GM12865 (cell line): ENCODE data around the gene NAT14.

Experiments used
- DNase-seq: peaks from one replicate; pipeline ENCODE4 v3.0.0; 2010; ENCODE audit warnings: low read depth
- H3K4me3 ChIP-seq: 2 replicates; pipeline ENCODE4 v1.5.1; 2011; ENCODE audit warnings: mild to moderate bottlenecking, low read depth, low read length, control low read depth
- TF ChIP-seq, protein P1 (sequence below): IDR thresholded peaks from 2 replicates; pipeline ENCODE4 v1.5.1; 2011; ENCODE audit warnings: low read length, control low read depth, low read depth, inconsistent platforms; ENCODE audit not compliant: insufficient read depth; ENCODE audit errors: missing control alignments

Gene NAT14

DNA sequence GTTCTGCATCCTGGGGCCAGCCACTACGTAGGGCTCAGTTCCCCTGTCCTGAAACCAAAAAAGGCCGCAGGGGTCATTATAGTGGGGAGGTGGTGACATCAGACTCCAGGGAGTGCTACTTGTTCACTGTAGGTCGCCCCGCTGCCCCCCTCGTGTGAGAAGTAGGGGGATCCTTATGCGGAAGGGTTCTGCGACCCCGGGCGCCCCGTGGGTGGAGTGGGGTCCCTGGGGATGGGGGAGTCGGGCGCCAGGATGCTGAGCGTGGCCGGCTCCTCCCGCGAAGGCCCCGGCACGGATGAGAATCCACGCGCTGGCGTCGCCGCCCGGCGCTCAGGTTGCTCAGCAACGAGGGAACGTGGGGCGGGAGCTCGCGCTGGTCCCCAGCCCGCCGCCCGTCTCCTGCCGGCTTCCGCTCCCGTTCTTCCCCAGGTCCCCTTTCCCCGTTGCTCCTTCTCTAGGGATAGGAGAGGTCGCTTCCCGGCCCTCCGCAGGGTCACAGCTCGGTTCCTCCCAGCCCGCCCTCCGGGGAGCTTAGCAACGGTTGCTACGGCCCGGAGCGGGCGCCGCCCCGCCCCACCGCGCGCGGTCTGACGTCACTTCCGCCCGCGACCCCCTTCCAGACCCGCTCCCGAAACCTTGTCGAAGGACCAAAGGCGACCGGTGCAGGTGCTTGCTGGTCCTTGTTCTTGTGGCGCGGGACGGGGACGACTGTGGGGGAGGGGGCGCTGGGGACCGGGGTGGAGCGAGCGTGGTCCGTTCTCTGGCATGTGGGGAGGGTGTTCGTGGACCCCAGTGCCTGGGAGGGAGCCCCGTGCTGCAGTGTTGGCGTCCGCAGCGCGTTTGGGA is at the start of gene NAT14:
Gene NAT14, plus strand, starts transcription at position 596 of the 846 bp plus-strand sequence. CDS start 521 bp downstream, outside the sequence.
- TF ChIP-seq, protein P1, sequence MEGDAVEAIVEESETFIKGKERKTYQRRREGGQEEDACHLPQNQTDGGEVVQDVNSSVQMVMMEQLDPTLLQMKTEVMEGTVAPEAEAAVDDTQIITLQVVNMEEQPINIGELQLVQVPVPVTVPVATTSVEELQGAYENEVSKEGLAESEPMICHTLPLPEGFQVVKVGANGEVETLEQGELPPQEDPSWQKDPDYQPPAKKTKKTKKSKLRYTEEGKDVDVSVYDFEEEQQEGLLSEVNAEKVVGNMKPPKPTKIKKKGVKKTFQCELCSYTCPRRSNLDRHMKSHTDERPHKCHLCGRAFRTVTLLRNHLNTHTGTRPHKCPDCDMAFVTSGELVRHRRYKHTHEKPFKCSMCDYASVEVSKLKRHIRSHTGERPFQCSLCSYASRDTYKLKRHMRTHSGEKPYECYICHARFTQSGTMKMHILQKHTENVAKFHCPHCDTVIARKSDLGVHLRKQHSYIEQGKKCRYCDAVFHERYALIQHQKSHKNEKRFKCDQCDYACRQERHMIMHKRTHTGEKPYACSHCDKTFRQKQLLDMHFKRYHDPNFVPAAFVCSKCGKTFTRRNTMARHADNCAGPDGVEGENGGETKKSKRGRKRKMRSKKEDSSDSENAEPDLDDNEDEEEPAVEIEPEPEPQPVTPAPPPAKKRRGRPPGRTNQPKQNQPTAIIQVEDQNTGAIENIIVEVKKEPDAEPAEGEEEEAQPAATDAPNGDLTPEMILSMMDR: no peak
- H3K4me3 ChIP-seq: peak within 1 kb of the TSS; percentile 83
- peak; percentile 77 for DNase-seq

DNA sequence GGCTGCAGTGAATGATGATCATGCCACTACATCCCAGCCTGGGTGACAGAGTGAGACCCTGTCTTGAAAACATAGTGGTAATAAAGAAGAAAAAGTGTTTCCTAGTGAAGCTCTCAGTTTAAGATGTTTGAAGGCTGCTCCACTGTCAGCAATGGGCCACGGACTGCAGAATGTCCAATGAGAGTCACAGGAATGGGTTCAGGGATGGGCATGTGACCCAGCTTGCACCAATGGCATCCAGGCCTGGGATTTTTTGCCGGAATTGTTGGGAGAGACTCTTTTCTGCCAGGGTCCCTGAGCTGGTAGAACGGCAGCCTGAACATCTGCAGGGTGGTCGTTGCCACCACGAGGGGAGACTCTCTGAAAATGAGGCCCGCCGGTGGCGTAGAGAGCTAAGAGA is 48.1 kb upstream of the NAT14 start:
- TF ChIP-seq, protein P1: no peak
- DNase-seq: no peak
- H3K4me3 ChIP-seq: no peak overlapping the region

- H3K4me3 ChIP-seq: no peak overlapping the region
- TF ChIP-seq, protein P1: no peak
- DNase-seq: no peak
These were observed 47.6 kb upstream of the NAT14 start for GRCh38 chr19:55437410-55437809.

- TF ChIP-seq, protein P1: no peak
- no peak for DNase-seq
- no peak overlapping the region for H3K4me3 ChIP-seq
These were observed 45.9 kb upstream of the NAT14 start for GRCh38 chr19:55439052-55439451.

DNA sequence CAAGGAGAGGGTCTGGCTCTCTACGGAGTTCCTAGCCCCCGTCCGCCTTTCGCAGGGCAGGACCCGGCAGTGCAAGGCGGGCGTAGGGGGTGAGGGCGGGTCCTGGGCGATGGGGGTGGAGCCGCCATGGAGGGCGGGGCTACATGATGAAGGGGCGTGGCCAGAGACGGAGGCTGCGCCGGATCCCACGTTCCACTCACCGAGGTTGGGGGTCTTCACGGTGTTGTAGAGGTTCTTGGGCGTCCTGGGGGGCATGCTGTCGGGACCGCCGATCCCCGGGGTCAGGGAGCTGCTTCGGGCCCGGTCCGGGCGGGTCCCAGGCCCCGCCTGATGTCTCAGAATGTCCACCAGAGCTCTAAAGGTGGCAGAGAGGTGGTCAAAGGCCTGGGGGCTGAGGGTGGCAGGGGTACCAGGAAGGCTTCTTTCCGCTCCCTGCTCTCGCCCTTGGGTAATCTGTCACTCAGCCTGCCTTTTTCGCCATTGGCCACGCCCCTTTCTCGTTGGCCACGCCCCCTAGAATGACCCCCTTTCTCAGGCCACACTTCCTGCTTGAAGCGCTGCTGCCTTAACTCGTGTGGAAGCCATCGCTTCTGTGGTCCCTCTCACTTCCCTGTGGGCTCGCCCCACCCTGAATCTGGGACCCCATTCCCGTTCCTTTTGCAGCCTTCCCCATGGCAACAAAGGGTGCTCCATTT is 44.4 kb upstream of the NAT14 start:
- no peak overlapping the region for H3K4me3 ChIP-seq
- TF ChIP-seq, protein P1: no peak

DNA sequence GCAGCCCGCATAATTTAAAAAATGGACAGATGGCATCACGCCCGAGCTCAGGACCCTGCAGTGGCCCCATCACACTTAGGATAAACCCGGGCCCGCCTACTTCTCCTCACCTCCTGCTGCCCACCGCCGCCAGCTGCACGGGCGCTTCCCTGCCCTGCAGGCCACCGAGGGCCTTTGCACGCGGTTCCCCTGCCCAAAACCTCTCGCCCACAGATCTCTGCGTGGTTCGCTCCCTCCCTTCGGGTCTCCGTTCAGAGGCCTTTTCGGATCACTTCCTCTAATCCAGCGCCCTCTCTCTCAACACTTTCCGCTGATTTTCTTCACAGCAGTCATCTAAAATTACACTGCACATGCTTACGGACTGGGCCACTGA is 43.7 kb upstream of the NAT14 start:
- no peak overlapping the region for H3K4me3 ChIP-seq
- DNase-seq: no peak
- TF ChIP-seq, protein P1: no peak

More for the DNA sequence above, 44.4 kb upstream of the NAT14 start:
- peak; percentile 49 for DNase-seq
